GM23338 (cell line): ENCODE results near the gene RUNX1. TPM values are rescaled to one million over a fixed set of nuclear protein-coding genes. Genes with fewer than 3 reads are reported as not detected.

Source experiments
- ATAC-seq: fragments of 200-7000 bp; cut with Tn5 transposase; 3 replicates; pipeline ENCODE4 v1.9.1; 2020
- DNase-seq: peaks from one replicate; pipeline ENCODE4 v3.0.0-alpha.2; 2015; ENCODE audit warnings: low spot score
- H2AFZ ChIP-seq: fragments of 200-600 bp; sonication (generic); 2 replicates; pipeline ENCODE4 v1.8.0; 2016; ENCODE audit warnings: antibody characterized with exemption, mild to moderate bottlenecking, moderate library complexity
- H3F3A ChIP-seq: fragments of 200-600 bp; sonication (generic); replicated peaks from 2 replicates; pipeline ENCODE4 v1.8.0; 2017; ENCODE audit warnings: antibody characterized with exemption, mixed run types, low read depth
- H3K27ac ChIP-seq: fragments of 200-600 bp; sonication (generic); 2 replicates; pipeline ENCODE4 v1.6.1; 2016; ENCODE audit warnings: low read depth
- H3K27me3 ChIP-seq: fragments of 200-600 bp; sonication (generic); 2 replicates; pipeline ENCODE4 v1.8.0; 2016; ENCODE audit warnings: mild to moderate bottlenecking, mixed run types, moderate library complexity; ENCODE audit not compliant: insufficient read depth
- H3K36me3 ChIP-seq: fragments of 200-600 bp; sonication (generic); 2 replicates; pipeline ENCODE4 v1.8.0; 2016; ENCODE audit warnings: mild to moderate bottlenecking; ENCODE audit not compliant: insufficient read depth
- H3K4me1 ChIP-seq: fragments of 200-600 bp; sonication (generic); 2 replicates; pipeline ENCODE4 v1.8.0; 2016; ENCODE audit warnings: mild to moderate bottlenecking, moderate library complexity; ENCODE audit not compliant: insufficient read depth
- H3K4me2 ChIP-seq: fragments of 200-600 bp; sonication (generic); 2 replicates; pipeline ENCODE4 v1.7.1; 2017; ENCODE audit warnings: mixed run types
- H3K4me3 ChIP-seq: fragments of 200-600 bp; sonication (generic); 2 replicates; pipeline ENCODE4 v1.6.1; 2016; ENCODE audit warnings: mixed run types
- H3K79me2 ChIP-seq: fragments of 200-600 bp; sonication (generic); replicated peaks from 2 replicates; pipeline ENCODE4 v1.8.0; 2017; ENCODE audit warnings: mild to moderate bottlenecking; ENCODE audit not compliant: insufficient read depth
- H3K9me2 ChIP-seq: fragments of 200-600 bp; sonication (generic); 2 replicates; pipeline ENCODE4 v1.8.0; 2017; ENCODE audit not compliant: insufficient read depth
- H4K20me1 ChIP-seq: fragments of 200-600 bp; sonication (generic); replicated peaks from 2 replicates; pipeline ENCODE4 v1.8.0; 2017; ENCODE audit warnings: mild to moderate bottlenecking; ENCODE audit not compliant: insufficient read depth
- H3K27ac Mint-ChIP-seq: 2 replicates; pipeline ENCODE4 v1.8.0; 2020; ENCODE audit warnings: inconsistent platforms, mild to moderate bottlenecking, moderate library complexity, mixed read lengths
- H3K27me3 Mint-ChIP-seq: 3 replicates; pipeline ENCODE4 v1.8.0; 2022; ENCODE audit warnings: low read depth, mild to moderate bottlenecking, moderate library complexity, mixed read lengths, inconsistent platforms; ENCODE audit not compliant: insufficient read depth, poor library complexity
- H3K36me3 Mint-ChIP-seq: 3 replicates; pipeline ENCODE4 v1.8.0; 2021; ENCODE audit warnings: low read depth, mild to moderate bottlenecking, inconsistent platforms, moderate library complexity, mixed read lengths
- H3K4me1 Mint-ChIP-seq: 3 replicates; pipeline ENCODE4 v1.8.0; 2020; ENCODE audit warnings: mild to moderate bottlenecking, inconsistent platforms, mixed read lengths
- H3K4me3 Mint-ChIP-seq: 3 replicates; pipeline ENCODE4 v1.8.0; 2021; ENCODE audit warnings: moderate library complexity, mild to moderate bottlenecking, inconsistent platforms, mixed read lengths
- H3K9me3 Mint-ChIP-seq: 3 replicates; pipeline ENCODE4 v1.8.0; 2020; ENCODE audit warnings: moderate library complexity, mild to moderate bottlenecking, inconsistent platforms, mixed read lengths
- CREB1 ChIP-seq: fragments of 250-450 bp; sonication (Bioruptor Pico); IDR thresholded peaks from 2 replicates; pipeline ENCODE4 v1.5.0; 2020; ENCODE audit warnings: low read depth, mild to moderate bottlenecking, moderate library complexity
- CTCF ChIP-seq, 2 experiments: fragments of 200-600 bp in 1 of 2; sonication (generic) in 1 of 2; conservative IDR thresholded peaks; 2 replicates each; pipeline versions ENCODE4 v1.5.1 to v1.6.1; 2016 to 2017; ENCODE audit warnings: antibody characterized with exemption in 2 of 2, low read depth in 2 of 2, mild to moderate bottlenecking in 2 of 2, moderate library complexity in 1 of 2
- ETS1 ChIP-seq: IDR thresholded peaks from 2 replicates; pipeline ENCODE4 v1.6.1; 2016; ENCODE audit warnings: antibody characterized with exemption
- EZH2 ChIP-seq: fragments of 200-600 bp; sonication (generic); IDR thresholded peaks from one replicate; pipeline ENCODE4 v1.8.0; 2017; ENCODE audit warnings: antibody characterized with exemption, mild to moderate bottlenecking, low read depth; ENCODE audit not compliant: unreplicated experiment
- EZH2phosphoT487 ChIP-seq: fragments of 200-600 bp; sonication (generic); IDR thresholded peaks from one replicate; pipeline ENCODE4 v1.8.1; 2018; ENCODE audit warnings: antibody characterized with exemption; ENCODE audit not compliant: unreplicated experiment
- JUNB ChIP-seq: IDR thresholded peaks from one replicate; pipeline ENCODE4 v1.6.1; 2016; ENCODE audit warnings: antibody characterized with exemption; ENCODE audit not compliant: unreplicated experiment
- NANOG ChIP-seq: IDR thresholded peaks from 2 replicates; pipeline ENCODE4 v1.6.1; 2016; ENCODE audit warnings: antibody characterized with exemption, borderline replicate concordance
- POLR2AphosphoS5 ChIP-seq: IDR thresholded peaks from 2 replicates; pipeline ENCODE4 v1.6.1; 2016; ENCODE audit warnings: antibody characterized with exemption, low read depth
- REST ChIP-seq: IDR thresholded peaks from one replicate; pipeline ENCODE4 v1.6.1; 2018; ENCODE audit warnings: antibody characterized with exemption; ENCODE audit not compliant: unreplicated experiment
- STAT1 ChIP-seq: IDR thresholded peaks from one replicate; pipeline ENCODE4 v1.6.1; 2016; ENCODE audit warnings: antibody characterized with exemption; ENCODE audit not compliant: unreplicated experiment
- ZNF114 ChIP-seq: fragments of 250-450 bp; sonication (Bioruptor Pico); IDR thresholded peaks from 2 replicates; pipeline ENCODE4 v1.5.0; 2020; ENCODE audit warnings: mild to moderate bottlenecking, moderate library complexity
- ZNF331 ChIP-seq: fragments of 250-450 bp; sonication (Bioruptor Pico); IDR thresholded peaks from 2 replicates; pipeline ENCODE4 v1.5.0; 2020; ENCODE audit warnings: low read depth, mild to moderate bottlenecking, moderate library complexity
- ZNF462 ChIP-seq: fragments of 250-450 bp; sonication (Bioruptor Pico); IDR thresholded peaks from 2 replicates; pipeline ENCODE4 v1.5.0; 2020; ENCODE audit warnings: mild to moderate bottlenecking, moderate library complexity
- polyA plus RNA-seq: library from polyadenylated mRNA; unstranded; fragments of >200 nt; fragmentation: Nextera tagmentation; extraction: Ambion mirVana; gene quantifications from 2 replicates; pipeline ENCODE4 v1.2.1, GENCODE V29; 2016
- total RNA-seq: library from RNA; depleted of rRNA; stranded (reverse); fragments of >200 nt; shearing (Covaris generic); gene quantifications from 2 replicates; pipeline ENCODE4 v1.2.3, GENCODE V29; 2014

Gene RUNX1
- total and polyA plus RNA-seq, 2 experiments from 2014 or later, result 0.29 to 1.1 TPM

GRCh38 chr21:34928637-34929036 lies 120.5 kb downstream of the RUNX1 start:
- no peak overlapping the region for H3K4me2 ChIP-seq
- no peaks in the 10 kb centered on the region for H3K27me3 ChIP-seq
- Mint-ChIP-seq H3K36me3 (no peaks in the 10 kb centered on the region; the same call in 2 of the 3 replicates), H3K9me3 (no peaks in the 10 kb centered on the region), H3K4me1 (no peaks in the 10 kb centered on the region), H3K27ac (no peak overlapping the region), H3K4me3 (no peak overlapping the region), H3K27me3 (peaks cover 2% of the 10 kb centered on the region)
- no peak overlapping the region for H2AFZ ChIP-seq
- H3K79me2 ChIP-seq, result no peaks in the 10 kb centered on the region
- H3F3A ChIP-seq, result no peaks in the 10 kb centered on the region
- ATAC-seq (no peak), DNase-seq (no peak)
- no peak overlapping the region for H3K4me3 ChIP-seq
- H3K36me3 ChIP-seq, result no peaks in the 10 kb centered on the region
- peaks cover 8% of the 10 kb centered on the region for H3K9me2 ChIP-seq
- H4K20me1 ChIP-seq, result no peaks in the 10 kb centered on the region
- no peak overlapping the region for H3K27ac ChIP-seq
- H3K4me1 ChIP-seq, result no peaks in the 10 kb centered on the region
- TF ChIP-seq NANOG (no peak), REST (no peak), CREB1 (CRISPR knock-in tag) (no peak), EZH2phosphoT487 (no peak), EZH2 (no peak), CTCF (conservative IDR thresholded peaks at IDR 0.05; ENCODE audit: low read depth in 2 of 2) (no peak), ZNF114 (CRISPR knock-in tag) (no peak), ZNF331 (CRISPR knock-in tag) (no peak), STAT1 (no peak), POLR2AphosphoS5 (no peak), ZNF462 (CRISPR knock-in tag) (no peak), ETS1 (no peak), JUNB (no peak)
